T-helper 17 cell (primary cell): Measurements from ENCODE around the gene HS3ST3A1. TPM values are rescaled to one million over a fixed set of nuclear protein-coding genes. Genes with fewer than 3 reads are reported as not detected.
A peak's percentile ranks its signal among the peaks of the same experiment; 100 is the strongest.

ENCODE experiments used
- ATAC-seq: fragments of 150-1000 bp; cut with Tn5 transposase; 2 replicates; pipeline ENCODE4 v1.10.0; 2021; ENCODE audit warnings: mild to moderate bottlenecking, moderate library complexity
- DNase-seq, 3 donors: peaks; one replicate each; pipeline versions ENCODE4 v3.0.0 to v3.0.0-alpha.2; 2020 to 2021
- H3K9me3 ChIP-seq: one replicate; pipeline ENCODE4 v1.7.0; 2013; ENCODE audit warnings: low read length, mild to moderate bottlenecking; ENCODE audit not compliant: control insufficient read depth, poor library complexity, severe bottlenecking
- H3K27ac Mint-ChIP-seq: one replicate; pipeline ENCODE4 v1.8.0; 2022; ENCODE audit warnings: mild to moderate bottlenecking, moderate library complexity, mixed read lengths
- H3K27me3 Mint-ChIP-seq: one replicate; pipeline ENCODE4 v1.8.0; 2022; ENCODE audit warnings: mixed read lengths
- H3K36me3 Mint-ChIP-seq: one replicate; pipeline ENCODE4 v1.8.0; 2022; ENCODE audit warnings: low read depth, mixed read lengths
- H3K4me1 Mint-ChIP-seq: one replicate; pipeline ENCODE4 v1.8.0; 2022; ENCODE audit warnings: mild to moderate bottlenecking, mixed read lengths
- H3K4me3 Mint-ChIP-seq: one replicate; pipeline ENCODE4 v1.8.0; 2022; ENCODE audit warnings: mild to moderate bottlenecking, moderate library complexity, mixed read lengths
- total RNA-seq, 4 donors: library from RNA in 2 of 4; stranded (reverse) in 2 of 4; gene quantifications; one replicate each; pipeline ENCODE4 v1.2.3 and lab custom pipeline; 2022 to 2026

The HS3ST3A1 gene
- total RNA-seq, 2 donors from 2014 or later = 1.4 TPM; not detected in 1

- no peaks in the 10 kb centered on the region for H3K9me3 ChIP-seq
- no peaks in the 10 kb centered on the region for H3K36me3 Mint-ChIP-seq
- H3K4me3 Mint-ChIP-seq = no peak overlapping the region
- no peak overlapping the region for H3K27ac Mint-ChIP-seq
- peak; percentile 50 to 72 (median 50) for DNase-seq
- peaks cover 45% of the 10 kb centered on the region for H3K27me3 Mint-ChIP-seq
- peak; percentile 81 for ATAC-seq
- H3K4me1 Mint-ChIP-seq = peaks cover 7% of the 10 kb centered on the region
These were observed 6.7 kb downstream of the HS3ST3A1 start for GRCh38 chr17:13594762-13595598.

- Mint-ChIP-seq H3K27me3 (peaks cover 40% of the 10 kb centered on the region), H3K4me3 (no peak overlapping the region)
These were observed 7.4 kb downstream of the HS3ST3A1 start for GRCh38 chr17:13594310-13594709.

GRCh38 chr17:13593757-13594156 lies 8.0 kb downstream of the HS3ST3A1 start:
- Mint-ChIP-seq H3K4me1 (peaks cover 9% of the 10 kb centered on the region), H3K27me3 (peaks cover 36% of the 10 kb centered on the region), H3K4me3 (no peak overlapping the region), H3K36me3 (no peaks in the 10 kb centered on the region), H3K27ac (no peak overlapping the region)
- no peaks in the 10 kb centered on the region for H3K9me3 ChIP-seq
- no peak for DNase-seq
- no peak for ATAC-seq

More at GRCh38 chr17:13594310-13594709, 7.4 kb downstream of the HS3ST3A1 start:
- DNase-seq (no peak), ATAC-seq (no peak)
- no peaks in the 10 kb centered on the region for H3K9me3 ChIP-seq
- Mint-ChIP-seq H3K27ac (no peak overlapping the region), H3K4me1 (peaks cover 8% of the 10 kb centered on the region), H3K36me3 (no peaks in the 10 kb centered on the region)

GRCh38 chr17:13593021-13593751 lies 8.5 kb downstream of the HS3ST3A1 start:
- no peaks in the 10 kb centered on the region for H3K9me3 ChIP-seq
- no peak for DNase-seq
- Mint-ChIP-seq H3K27me3 (peaks cover 33% of the 10 kb centered on the region), H3K36me3 (no peaks in the 10 kb centered on the region), H3K27ac (no peak overlapping the region), H3K4me1 (peaks cover 9% of the 10 kb centered on the region), H3K4me3 (no peak overlapping the region)
- ATAC-seq = no peak

- Mint-ChIP-seq H3K27ac (no peak overlapping the region), H3K36me3 (no peaks in the 10 kb centered on the region), H3K4me1 (peaks cover 9% of the 10 kb centered on the region), H3K27me3 (peaks cover 28% of the 10 kb centered on the region), H3K4me3 (no peak overlapping the region)
- H3K9me3 ChIP-seq = no peaks in the 10 kb centered on the region
- no peak for DNase-seq
- no peak for ATAC-seq
These were observed 9.3 kb downstream of the HS3ST3A1 start for GRCh38 chr17:13592427-13592826.

- no peak for ATAC-seq
- H3K27ac Mint-ChIP-seq = no peak overlapping the region
- H3K4me3 Mint-ChIP-seq = no peak overlapping the region
- no peaks in the 10 kb centered on the region for H3K9me3 ChIP-seq
- peaks cover 9% of the 10 kb centered on the region for H3K4me1 Mint-ChIP-seq
- H3K27me3 Mint-ChIP-seq = peaks cover 24% of the 10 kb centered on the region
- peaks cover 3% of the 10 kb centered on the region for H3K36me3 Mint-ChIP-seq
- no peak for DNase-seq
These were observed 11.3 kb downstream of the HS3ST3A1 start for GRCh38 chr17:13590441-13590840.

- Mint-ChIP-seq H3K4me1 (peaks cover 6% of the 10 kb centered on the region), H3K27ac (no peak overlapping the region), H3K36me3 (peaks cover 3% of the 10 kb centered on the region), H3K4me3 (no peak overlapping the region), H3K27me3 (peaks cover 18% of the 10 kb centered on the region)
- ATAC-seq (no peak), DNase-seq (no peak)
- no peaks in the 10 kb centered on the region for H3K9me3 ChIP-seq
These were observed 12.1 kb downstream of the HS3ST3A1 start for GRCh38 chr17:13589658-13590057.

- H3K27ac Mint-ChIP-seq = no peak overlapping the region
- ATAC-seq = no peak
- peaks cover 3% of the 10 kb centered on the region for H3K36me3 Mint-ChIP-seq
- no peak for DNase-seq
- no peaks in the 10 kb centered on the region for H3K9me3 ChIP-seq
- no peak overlapping the region for H3K4me3 Mint-ChIP-seq
- peaks cover 7% of the 10 kb centered on the region for H3K4me1 Mint-ChIP-seq
- H3K27me3 Mint-ChIP-seq = peaks cover 28% of the 10 kb centered on the region
These were observed 14.0 kb downstream of the HS3ST3A1 start for GRCh38 chr17:13587487-13588338.

- H3K4me1 Mint-ChIP-seq = peaks cover 7% of the 10 kb centered on the region
- ATAC-seq (no peak), DNase-seq (no peak)
- H3K27me3 Mint-ChIP-seq = peaks cover 25% of the 10 kb centered on the region
- H3K27ac Mint-ChIP-seq = no peak overlapping the region
- no peaks in the 10 kb centered on the region for H3K9me3 ChIP-seq
- no peak overlapping the region for H3K4me3 Mint-ChIP-seq
- H3K36me3 Mint-ChIP-seq = peaks cover 3% of the 10 kb centered on the region
These were observed 17.0 kb downstream of the HS3ST3A1 start for GRCh38 chr17:13584701-13585080.

GRCh38 chr17:13583996-13584700 lies 17.6 kb downstream of the HS3ST3A1 start:
- H3K4me3 Mint-ChIP-seq = no peak overlapping the region
- ATAC-seq (no peak), DNase-seq (no peak)
- peaks cover 3% of the 10 kb centered on the region for H3K36me3 Mint-ChIP-seq
- H3K4me1 Mint-ChIP-seq = peaks cover 2% of the 10 kb centered on the region
- H3K9me3 ChIP-seq = no peaks in the 10 kb centered on the region
- H3K27me3 Mint-ChIP-seq = peaks cover 25% of the 10 kb centered on the region
- H3K27ac Mint-ChIP-seq = no peak overlapping the region

- Mint-ChIP-seq H3K4me1 (peaks cover 2% of the 10 kb centered on the region), H3K27me3 (peaks cover 25% of the 10 kb centered on the region), H3K4me3 (no peak overlapping the region), H3K27ac (no peak overlapping the region), H3K36me3 (peaks cover 3% of the 10 kb centered on the region)
- H3K9me3 ChIP-seq = no peaks in the 10 kb centered on the region
- no peak for DNase-seq
- ATAC-seq = no peak
These were observed 18.8 kb downstream of the HS3ST3A1 start for GRCh38 chr17:13582776-13583547.

GRCh38 chr17:13581925-13582324 lies 19.8 kb downstream of the HS3ST3A1 start:
- H3K9me3 ChIP-seq = peaks cover 2% of the 10 kb centered on the region
- no peak for DNase-seq
- Mint-ChIP-seq H3K27me3 (peaks cover 31% of the 10 kb centered on the region), H3K4me3 (no peak overlapping the region), H3K36me3 (peaks cover 3% of the 10 kb centered on the region), H3K4me1 (peaks cover 2% of the 10 kb centered on the region), H3K27ac (no peak overlapping the region)
- no peak for ATAC-seq
